NCI-H1694 (cell line): ENCODE measurements around the gene SLC4A4.

ENCODE experiments used
- DNase-seq: peaks from one replicate; lab custom pipeline; 2025; lab: John Stamatoyannopoulos, UW

The SLC4A4 gene

DNA sequence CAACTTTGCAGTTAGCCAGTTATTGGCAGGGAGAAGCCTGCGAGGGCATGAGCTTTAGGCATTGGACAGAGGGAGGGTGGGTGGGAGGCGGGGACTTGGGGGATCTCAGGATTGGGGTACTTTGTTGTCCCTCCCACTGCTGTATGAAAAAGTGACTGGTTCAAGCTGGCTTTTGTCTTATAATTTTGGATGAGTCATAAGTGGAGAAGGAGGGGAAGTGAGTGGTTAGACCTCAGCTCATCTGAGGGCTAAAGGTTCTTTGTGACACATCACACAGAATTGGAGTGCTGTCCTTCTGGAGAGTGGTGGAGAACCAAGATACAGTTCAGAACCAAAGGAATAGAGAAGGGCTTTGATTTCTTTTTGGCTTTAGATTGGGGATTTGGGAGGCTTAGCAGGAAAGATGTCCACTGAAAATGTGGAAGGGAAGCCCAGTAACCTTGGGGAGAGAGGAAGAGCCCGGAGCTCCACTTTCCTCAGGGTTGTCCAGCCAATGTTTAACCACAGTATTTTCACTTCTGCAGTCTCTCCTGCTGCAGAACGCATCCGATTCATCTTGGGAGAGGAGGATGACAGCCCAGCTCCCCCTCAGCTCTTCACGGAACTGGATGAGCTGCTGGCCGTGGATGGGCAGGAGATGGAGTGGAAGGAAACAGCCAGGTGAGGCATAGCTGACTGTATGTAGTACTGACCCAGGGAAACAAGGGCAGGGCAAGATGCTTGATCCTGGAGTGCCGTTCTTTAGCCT, at the start of gene SLC4A4:
Gene SLC4A4 (plus strand): TSS at position 175 of the 748 bp plus-strand sequence.
- DNase-seq: no peak

DNA sequence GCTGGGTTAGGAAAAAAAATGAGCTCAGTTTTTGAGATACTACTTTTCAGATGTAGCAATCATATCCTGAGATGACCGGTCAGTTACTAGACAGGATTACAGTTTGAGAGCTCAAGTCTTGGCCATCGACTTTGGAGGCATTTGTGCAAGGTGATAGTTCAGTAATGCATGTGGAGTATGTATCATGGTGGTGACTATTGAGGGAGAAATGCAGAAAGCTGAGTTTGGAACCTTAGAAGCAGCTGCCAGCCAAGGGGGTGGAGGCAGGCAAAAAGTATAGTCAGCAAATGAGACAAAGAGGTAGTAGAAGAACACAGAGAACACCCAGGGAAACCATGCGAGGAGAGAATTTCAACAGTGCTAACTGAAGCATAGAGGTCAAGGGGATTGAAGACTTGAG, 48.7 kb upstream of the SLC4A4 start:
- no peak for DNase-seq

DNA sequence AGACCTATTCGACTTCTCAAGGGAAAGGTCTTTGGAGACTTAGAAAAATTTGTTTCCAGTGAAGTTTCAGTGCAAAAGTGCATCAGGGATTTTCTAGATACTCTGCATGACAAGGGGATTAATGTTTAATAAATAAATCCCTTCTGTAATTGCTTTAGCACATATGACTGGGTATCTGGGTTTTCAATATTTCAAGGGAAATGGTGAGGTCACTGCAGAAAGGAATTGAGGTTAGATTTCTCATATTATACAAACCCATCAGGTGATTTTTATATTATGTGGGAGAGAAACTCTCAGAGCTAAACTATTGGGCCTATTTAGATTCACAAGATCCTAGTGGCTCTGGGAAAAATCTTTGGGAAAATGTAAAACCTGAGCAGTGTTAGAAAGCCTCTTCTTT, 48.3 kb upstream of the SLC4A4 start:
- no peak for DNase-seq

DNA sequence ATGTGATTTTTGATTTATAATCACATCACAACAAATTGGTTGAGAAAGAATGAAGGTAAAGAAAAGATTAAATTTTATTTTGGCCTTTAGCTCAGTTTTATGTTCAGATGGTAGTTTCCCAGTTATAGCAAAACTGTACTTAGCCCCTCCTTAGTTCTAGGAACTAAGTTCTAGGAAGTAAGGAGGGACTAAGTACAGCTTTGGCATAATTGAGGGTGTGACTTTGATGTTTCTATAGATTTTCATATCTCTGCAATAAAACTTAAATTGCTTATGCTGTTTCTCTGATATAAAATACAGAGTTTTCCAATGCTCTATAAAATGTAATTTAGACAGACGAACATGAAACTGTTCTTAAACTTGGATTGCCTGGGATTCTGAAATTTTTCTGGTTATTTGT, 46.6 kb upstream of the SLC4A4 start:
- DNase-seq: no peak

DNA sequence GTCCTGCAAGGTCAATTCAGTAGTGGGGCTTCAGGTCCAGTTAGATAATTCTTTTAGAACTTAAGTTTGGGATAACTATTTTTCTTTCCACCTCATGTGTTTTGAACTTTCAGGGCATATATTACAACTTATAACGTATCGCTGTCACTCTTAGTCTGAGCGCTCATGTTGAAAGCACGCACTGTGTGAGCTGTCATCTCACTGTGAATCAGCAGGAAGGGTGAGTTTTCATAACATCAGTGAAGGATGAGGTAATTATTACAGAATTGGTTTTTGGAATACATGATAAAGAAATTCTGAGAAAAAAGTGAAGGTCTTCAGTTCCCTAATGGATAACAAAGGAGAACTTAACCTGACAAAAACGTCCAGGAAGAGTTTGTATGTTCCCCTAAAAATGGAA, 45.1 kb upstream of the SLC4A4 start:
- no peak for DNase-seq

DNA sequence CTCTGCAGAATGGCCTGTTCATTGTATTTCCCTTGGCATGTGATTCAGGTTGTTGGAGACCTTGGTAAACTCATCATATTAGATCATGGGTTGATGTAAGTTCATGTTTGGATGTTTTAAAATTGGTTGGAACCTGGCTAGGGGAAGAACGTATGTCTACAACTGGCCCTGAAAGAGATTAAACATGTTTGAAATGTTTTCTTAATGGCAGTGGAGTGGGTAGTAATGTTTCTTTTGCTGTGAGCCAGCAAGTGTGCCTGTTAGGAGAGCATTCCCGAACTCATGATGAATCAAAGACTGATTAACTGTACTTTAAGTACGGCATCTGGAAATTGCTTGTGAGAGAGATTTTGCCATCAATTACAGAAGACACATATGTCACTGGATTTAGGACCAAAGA, 44.5 kb upstream of the SLC4A4 start:
- no peak for DNase-seq

DNA sequence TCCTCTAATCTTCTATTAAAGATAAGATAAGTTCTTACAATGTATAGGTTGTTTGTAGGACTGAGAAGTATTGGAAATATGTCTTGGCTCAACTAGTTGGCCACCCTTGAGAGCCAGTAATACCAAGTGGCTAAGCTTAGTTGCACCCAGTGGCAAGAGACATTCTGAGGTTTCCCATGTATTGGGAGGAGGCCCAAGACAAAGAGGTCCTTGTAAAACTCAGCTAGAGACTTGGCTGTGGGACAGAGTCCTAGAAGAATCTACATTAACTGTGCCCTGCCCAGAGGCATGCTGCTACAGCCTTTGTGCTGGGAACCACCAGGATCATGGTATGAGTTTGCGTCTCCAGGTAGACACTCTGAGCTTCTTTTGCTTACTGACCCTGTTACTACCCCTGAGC, 41.9 kb upstream of the SLC4A4 start:
- DNase-seq: no peak

DNA sequence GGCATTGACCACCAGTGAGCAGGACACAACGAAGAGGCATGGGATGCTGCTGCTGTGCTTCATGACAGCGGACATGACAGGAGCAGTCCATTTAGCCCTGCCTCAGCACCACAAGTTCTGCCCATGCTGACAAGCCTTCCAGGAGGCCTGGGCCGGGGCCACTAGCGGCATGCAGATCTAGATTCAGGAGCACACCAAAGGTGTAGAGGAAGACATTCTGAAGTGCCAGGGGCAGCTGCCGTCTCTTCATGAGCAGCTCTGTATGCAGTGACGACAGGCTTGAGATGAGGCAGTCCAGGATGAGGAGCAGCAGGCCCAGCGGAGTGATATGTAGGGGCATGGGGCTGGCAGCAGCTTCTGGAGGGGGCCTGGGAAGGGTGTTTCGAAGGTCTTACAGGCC, 38.5 kb upstream of the SLC4A4 start:
- DNase-seq: no peak

DNA sequence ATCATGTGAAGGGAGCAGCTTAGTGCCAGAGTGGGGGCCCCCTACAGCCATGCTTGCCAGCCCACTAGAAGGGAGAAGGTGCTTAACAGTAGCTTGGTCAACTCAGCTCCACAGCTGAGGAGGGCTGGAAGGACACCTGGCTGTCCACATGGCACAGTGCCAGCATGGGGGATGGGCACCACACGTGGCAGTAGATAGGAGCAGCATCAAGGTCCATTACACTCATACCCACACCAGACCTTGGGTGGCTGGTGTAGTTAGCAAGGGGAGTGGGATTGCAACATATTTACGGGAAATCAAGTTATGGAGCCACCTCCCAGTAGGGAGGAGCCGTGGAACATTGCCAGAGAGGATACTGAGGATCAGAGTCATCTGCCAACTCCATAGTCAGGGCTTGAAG, 37.9 kb upstream of the SLC4A4 start:
- DNase-seq: no peak

DNA sequence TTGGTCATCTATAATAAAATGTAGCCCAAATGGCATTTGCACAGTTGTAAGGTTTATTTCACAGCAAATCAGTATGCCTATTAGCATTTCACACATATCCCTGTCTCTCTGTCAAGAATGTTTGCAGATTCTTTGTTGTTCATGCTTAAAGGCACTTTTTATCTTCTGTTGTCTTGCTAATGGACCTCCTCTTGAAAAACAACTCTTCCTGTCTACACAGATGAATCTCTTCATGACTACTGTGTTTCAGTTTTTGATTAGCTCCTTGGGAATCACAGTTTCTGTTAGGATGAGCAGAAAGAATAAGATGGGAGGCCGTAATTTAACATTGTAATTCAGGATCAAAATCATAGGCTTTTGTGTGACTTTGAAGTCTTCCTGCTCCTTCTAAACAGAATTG, 35.5 kb upstream of the SLC4A4 start:
- no peak for DNase-seq

DNA sequence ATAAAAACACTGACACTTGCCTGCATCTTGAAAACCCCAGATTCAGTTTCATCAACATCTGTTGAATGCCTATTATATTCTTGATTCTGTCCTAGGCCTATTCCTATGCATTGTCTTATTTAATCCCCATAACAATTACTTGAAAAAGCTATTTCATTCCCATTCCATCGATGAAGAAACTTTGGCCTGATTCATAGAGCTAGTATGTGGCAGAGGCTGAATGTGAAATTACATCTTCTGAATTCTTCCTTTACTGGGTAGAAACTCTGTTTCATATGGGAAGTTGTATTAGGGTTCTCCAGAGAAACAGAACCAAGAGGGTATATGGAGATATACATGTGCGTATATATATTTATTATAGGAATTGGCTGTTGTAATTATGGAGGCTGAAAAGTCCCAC, 35.0 kb upstream of the SLC4A4 start:
- no peak for DNase-seq

DNA sequence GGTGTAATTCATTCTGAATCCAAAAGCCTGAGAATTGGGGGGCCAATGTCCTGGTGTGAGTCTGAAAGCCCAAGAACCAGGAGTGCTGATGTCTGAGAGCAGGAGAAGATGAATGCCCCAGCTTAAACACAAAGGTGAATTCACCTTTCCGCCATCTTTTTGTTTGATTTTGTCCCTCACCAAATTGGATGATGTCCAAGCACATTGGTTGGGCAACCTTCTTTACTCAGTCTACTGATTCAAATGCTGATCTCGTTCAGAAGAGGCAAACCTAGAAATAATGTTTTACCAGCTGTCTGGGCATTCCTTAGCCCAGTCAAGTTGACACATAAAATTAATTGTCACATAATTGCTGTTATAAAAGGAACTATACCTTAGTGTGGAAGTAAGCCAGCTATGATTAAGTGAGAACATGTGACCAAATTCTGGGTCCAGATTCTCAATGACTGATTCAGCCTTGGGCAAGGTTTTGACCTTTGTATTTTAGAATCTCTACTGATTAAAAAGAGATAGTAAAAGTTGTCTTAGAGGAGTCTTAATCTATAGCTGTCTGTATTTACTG, 34.5 kb upstream of the SLC4A4 start:
- DNase-seq: no peak

DNA sequence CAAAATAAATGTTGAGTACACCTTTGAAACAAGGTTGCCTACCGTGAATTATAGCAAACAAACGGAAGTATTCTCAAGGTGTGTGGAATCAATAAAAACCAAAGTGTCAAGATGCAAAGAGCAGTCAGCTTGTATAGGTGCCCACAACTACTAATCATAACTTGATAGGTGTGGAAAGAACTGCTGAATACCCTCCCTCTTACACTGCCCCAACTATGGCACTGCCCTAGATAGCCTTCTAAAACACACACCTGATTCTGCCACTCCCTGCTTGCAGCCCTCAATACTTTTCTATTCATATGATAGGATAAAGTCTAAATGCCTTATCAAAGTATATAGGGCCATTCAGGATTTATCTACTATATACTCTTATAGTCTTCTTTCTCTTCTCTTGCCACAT, 31.1 kb upstream of the SLC4A4 start:
- DNase-seq: no peak

DNA sequence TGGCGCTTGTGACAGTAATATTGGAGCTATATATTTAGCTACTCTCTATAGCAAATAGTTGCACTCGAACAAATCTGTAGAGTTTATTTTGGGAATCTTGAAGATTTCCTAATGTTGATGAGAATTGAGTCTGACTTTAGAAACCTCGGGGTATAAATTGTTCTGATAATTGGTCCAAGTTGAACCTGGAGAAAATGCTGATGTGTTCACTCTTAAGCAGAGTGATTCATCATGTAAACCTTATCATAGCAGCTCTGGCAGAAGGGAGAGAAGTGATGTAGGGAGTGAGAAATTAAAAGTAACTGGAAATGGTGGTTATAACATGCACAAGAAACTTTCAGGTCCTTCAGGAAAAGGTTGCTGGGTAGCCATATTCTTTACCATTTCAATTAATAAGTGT, 16.4 kb upstream of the SLC4A4 start:
- no peak for DNase-seq

DNA sequence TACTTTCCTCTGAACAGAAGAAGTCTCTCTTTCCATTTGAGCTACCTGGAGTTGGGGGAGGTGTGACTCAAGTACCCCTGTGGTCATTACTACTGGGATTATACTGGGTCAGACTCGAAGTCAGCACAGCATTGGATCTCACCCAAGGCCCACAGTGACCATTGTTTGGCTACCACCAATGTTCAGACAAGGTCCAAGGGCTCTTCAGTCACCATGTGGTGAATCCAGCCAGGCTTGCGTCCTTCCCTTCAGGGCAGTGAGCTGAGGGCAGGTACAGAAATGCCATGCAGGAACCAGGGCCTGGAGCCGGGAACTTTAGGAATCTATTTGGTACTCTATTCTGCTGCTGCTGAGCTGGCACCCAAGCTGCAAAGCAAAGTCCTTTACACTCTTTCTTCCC, 5.5 kb upstream of the SLC4A4 start:
- DNase-seq: no peak

DNA sequence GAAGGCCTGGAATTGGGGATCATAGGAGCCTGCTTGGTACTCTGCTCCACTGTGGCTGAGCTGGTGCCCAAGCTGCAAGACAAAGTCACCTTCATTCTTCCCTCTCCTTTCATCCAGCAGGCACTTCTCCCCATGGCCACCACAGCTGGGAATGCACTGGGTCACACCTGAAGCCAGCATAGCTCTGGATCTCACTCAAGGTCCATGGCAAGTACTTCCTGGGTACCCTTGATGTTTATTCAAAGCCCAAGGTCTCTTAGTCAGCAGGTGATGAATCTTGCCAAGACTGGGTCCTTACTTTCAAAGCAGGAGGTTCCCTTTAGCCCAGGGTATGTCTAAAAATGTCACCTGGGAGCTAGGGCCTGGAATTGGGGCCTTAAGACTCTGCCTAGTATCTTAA, 4.9 kb upstream of the SLC4A4 start:
- DNase-seq: no peak

DNA sequence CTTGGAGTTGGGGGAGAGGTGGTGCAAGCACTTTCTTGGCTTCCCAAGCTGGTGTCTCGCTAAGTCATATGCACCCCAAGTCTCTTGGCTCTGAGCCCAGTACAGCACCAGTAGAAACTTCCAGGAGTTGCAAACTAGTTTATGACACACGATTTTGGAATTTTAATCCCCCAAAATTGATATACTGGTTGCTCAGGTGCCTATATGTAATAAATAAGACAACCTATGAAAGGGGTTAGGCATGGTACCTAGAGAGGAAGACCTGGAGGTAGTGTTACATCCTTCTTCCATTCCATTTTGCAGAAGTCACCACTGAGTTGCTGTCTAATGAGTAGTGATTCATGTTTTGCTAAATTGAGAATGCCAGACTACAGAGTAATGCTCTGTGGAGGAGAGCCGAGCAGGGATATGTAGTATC, 4.3 kb upstream of the SLC4A4 start:
- no peak for DNase-seq

DNA sequence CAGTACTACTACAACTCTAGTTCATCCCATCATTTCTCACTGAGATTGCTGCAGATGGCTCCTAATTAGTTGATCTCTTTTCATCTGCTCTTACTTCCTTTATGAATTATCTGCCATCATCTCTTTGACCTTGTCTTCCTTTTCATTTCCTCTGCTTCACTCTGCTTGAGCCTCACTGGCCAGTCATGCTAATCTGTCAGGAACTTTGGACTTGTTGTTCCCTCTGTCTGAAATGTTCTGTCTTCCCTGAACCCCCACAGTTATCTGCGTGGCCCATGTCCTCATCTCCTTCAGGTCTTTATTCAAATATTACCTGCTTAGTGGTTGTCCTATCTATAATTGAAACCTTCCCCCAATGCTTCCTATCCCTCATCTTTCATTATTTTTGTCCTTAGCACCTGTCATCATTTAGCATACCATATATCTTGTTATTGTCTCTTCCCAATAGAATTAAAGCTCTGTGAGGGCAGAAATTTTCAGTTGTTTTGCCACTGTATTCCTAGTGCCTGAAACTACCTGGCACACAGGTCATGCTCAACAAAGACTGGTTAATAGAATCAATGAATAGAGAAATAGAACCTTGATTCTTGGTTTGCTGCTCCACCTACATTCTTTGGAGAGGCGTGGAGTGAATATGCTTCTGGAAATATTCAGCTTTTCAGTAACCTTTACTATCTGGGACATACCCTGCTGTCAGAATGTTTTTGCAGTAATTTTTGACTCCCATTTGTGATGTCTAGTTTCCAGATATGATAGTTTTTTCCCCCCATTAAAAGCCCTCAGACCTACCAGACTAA, 5.0 kb downstream of the SLC4A4 start:
- DNase-seq: no peak

DNA sequence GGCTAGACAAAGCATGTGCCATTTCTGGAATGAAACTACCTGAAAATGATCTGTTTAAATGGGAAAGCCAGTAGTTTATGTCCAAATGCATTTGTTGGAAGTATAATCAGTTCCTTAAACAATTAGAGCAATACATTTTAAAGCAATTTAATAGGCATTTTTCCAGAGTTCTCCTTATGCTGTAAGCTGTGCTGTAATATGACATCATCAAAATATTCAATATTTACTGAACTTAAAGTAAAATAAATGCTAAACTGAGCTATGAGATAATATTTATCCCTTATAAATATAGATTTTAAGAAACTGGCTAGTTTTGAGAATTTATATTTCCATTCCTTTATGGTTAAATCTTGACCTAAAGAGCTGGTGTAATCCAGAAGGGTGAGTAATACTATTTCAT, 7.9 kb downstream of the SLC4A4 start:
- DNase-seq: no peak

DNA sequence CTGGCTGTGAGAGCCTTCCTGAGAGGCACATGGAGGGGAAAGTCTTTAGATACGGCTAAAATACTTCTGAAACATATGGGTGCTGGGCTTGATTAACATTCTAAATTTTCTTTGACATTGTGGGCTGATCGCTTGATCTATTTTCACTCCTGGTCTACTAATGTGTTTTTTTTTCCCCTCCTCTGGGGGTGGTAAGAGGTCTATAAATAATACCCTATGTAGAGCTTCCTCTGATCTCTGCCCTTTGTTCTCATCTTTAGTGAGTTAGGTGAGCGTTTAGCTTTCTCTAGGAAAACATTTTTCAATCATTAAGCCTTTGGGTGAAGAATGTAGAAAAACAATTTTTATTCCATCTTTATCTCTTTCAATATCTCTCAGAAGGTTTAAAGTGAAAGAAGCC, 9.8 kb downstream of the SLC4A4 start:
- DNase-seq: no peak

DNA sequence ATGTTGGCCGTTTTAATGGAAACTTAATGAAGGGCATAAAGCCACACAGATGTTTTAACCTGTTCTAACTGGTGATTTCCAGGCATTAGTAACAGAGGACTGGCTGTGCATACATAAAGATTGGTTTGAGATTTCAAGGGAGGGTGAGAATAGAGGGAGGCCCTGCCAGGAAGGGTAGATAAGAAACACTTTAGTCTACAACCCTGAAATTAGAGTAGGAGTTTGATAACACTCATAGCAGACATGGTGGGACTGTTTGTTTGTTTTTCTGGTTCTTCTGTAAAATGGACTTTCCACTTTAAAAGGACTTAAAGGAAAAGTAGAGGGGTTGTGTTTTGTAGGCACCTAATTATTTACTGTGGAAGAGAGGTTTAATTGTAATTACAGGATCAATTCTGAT, 16.2 kb downstream of the SLC4A4 start:
- DNase-seq: no peak

DNA sequence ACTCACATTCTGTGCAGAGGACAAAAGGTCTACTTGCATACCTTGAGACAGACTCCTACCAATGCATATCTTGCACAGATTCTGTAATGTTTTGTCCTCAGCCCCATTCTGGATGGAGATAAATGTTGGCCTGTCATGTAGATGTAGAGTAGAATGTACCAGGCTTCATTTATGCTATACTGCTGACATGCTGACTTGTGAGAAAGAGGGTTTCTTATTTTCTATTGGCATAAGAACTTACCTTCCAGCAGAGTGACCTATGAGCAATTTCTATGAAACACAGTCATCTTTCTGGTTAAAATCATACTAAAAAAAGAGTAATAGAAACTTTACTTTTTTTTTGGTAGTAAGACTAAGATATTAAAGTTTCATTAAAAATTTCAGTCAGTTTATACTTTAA, 17.2 kb downstream of the SLC4A4 start:
- DNase-seq: no peak

DNA sequence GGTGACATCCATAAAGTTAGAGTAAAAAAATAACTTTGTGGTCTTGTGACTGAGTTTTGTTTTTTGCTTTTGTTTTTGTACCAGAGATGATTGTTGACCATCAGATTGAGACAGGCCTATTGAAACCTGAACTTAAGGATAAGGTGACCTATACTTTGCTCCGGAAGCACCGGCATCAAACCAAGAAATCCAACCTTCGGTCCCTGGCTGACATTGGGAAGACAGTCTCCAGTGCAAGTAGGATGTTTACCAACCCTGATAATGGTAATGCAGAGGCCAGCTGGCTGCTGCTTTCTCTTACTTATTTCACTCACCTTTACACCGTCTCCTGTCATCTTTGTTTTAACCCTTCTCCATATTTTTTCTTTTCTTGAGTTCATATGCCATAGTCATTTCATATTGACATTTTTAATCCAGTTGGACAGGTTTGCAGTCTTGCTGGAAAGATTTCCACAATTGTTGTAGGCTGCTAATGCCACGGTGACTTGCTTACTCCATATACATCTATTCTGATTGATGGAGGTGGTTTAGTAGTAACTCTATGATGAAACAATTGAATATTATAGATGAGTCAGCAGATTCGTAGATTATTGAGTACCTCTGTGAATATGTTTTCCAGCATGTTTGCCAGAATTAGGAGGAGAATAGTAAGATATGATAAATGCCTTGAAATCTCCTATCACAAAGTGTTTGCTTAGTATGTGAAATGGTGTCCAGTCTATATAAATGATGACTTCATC, 18.3 kb downstream of the SLC4A4 start:
- DNase-seq: no peak
